ENCODE data around the gene NLGN2.

The NLGN2 gene

DNA sequence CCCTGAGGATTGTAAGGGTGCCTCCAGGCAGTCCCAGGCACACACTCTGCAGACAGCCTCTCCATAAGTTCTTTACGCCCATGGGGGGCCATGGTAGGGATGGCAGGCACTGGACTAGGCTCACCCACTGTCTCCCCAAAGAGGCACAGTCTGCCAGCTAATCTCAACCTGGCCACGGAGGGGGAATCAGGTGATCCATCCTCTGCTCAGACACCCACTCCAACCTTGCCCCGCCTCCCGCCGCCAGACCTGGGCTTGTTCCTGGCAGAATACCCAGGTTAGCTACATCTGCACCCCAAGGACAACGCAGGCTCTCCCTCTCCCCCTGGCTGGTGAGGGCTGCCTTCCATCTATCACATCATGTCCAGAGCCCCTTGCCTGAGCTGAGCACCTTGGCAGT, 1.2 kb downstream of the NLGN2 start:
- no peak for DNase-seq (ENCODE audit: low read depth)

DNA sequence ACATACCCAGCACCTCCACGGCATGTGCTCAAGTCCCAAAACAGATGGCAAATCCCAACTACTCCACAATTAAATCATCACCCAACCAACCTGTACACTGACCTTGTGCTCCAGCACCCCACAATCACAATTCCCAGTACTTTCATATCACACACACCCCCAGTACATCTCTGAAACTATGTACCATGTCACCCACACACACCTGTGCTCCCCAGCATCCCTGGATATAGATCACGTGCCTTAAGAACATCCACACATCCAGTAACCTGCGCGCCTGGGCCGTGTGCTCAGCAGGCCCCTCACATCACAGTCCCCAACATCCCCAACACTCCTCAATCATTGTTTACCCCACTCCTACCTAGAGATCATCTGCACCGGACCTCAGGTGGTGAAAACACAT, 2.1 kb downstream of the NLGN2 start:
- TF ChIP-seq, protein P1, sequence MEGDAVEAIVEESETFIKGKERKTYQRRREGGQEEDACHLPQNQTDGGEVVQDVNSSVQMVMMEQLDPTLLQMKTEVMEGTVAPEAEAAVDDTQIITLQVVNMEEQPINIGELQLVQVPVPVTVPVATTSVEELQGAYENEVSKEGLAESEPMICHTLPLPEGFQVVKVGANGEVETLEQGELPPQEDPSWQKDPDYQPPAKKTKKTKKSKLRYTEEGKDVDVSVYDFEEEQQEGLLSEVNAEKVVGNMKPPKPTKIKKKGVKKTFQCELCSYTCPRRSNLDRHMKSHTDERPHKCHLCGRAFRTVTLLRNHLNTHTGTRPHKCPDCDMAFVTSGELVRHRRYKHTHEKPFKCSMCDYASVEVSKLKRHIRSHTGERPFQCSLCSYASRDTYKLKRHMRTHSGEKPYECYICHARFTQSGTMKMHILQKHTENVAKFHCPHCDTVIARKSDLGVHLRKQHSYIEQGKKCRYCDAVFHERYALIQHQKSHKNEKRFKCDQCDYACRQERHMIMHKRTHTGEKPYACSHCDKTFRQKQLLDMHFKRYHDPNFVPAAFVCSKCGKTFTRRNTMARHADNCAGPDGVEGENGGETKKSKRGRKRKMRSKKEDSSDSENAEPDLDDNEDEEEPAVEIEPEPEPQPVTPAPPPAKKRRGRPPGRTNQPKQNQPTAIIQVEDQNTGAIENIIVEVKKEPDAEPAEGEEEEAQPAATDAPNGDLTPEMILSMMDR (IDR thresholded peaks at IDR 0.05; ENCODE audit: insufficient read depth, low read depth, low read length, missing control alignments) = no peak
- no peak for DNase-seq (ENCODE audit: low read depth)
- H3K4me3 ChIP-seq (ENCODE audit: low read depth, low read length) = no peak overlapping the region

More for the DNA sequence above, 1.2 kb downstream of the NLGN2 start:
- no peak overlapping the region for H3K4me3 ChIP-seq (ENCODE audit: low read depth, low read length)
- TF ChIP-seq, protein P1 (IDR thresholded peaks at IDR 0.05; ENCODE audit: insufficient read depth, low read depth, low read length, missing control alignments) = no peak

DNA sequence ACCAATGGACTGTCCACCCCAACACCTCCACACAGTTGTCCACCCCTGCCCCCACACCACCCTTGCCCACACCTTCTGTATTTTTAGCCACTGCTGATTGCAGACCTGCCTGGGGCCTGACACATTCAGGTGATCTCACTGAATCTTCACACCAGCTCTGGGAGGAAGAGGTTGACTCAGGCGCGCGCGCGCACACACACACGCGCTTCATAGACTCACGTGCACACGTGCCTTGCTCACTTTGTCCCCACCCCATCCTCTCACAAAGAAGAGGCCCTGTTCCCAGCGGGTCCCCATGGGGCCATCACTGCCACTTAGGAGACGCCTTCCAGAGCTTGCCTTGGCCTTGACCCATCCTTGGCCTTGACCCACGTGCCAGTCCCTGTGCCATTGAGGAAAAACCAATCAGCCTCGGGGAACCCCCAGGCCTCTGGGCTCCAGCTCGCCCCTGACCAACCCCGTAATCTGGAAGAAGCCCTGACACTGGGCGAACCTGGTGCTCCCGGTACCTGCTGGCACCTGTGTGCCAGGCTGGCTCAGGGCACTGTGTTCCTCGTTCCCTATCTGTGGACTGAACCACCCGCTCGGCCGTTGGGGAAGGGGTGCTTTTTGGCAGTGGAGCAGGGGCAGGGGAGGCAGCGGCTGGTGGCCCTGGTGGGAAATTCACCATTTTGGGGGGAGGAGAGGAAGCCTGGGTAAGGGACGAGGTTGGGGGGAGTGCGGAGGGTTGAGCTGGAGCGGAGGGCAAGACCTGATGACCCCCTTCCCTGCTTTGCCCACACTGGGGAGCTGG, 3.2 kb downstream of the NLGN2 start:
- DNase-seq (ENCODE audit: low read depth) = no peak
- TF ChIP-seq, protein P1 (IDR thresholded peaks at IDR 0.05; ENCODE audit: insufficient read depth, low read depth, low read length, missing control alignments) = no peak
- H3K4me3 ChIP-seq (ENCODE audit: low read depth, low read length) = no peak overlapping the region

DNA sequence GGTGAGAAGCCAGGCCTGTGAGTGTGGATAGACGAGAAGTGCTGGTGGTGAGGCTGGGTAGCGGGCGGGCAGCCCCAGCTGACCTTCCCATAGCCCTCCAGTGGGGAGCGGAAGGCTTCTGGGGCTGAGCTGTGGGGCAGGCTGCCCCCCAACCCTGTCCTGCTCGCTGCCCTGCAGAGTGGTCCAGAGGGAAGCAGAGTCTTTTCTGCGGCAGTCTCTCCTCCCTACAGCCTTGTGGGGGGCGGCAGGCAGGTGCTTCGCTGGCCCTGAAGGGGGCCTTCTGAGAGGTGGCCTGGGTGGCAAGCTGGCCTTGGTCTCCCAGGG, 3.7 kb downstream of the NLGN2 start:
- TF ChIP-seq, protein P1 (IDR thresholded peaks at IDR 0.05; ENCODE audit: insufficient read depth, low read depth, low read length, missing control alignments) = no peak
- DNase-seq (ENCODE audit: low read depth) = no peak
- no peak overlapping the region for H3K4me3 ChIP-seq (ENCODE audit: low read depth, low read length)

DNA sequence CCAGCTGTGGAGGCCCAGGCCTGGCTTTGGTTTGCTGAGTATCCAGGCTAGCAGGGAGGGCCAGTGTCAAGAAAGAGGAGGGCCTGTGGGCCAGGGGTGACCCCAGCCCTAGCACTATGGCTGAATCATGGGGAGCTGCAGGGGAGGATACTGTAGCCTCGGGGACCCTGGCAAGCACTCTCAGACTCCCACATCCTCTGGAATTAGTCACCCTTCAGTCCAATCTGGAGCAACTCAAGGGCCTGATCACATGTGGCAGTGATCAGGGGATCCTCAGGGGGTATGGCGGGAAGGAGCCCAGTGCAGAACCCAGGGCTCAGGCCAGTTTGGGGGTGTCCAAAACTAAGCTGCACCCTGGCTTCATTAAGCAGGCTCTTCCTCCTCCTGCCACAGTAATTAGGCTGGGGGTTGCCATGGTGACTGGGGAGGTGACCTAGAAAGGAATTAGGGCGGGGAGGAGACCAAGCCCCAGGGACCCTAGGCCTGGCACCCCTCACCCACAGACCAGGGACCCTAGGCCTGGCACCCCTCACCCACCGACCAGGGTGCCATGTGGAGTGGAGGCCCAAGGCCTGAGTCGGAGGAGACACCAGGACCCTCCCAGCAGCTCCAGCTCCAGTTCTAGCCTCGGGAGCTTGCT, 5.8 kb downstream of the NLGN2 start:
- DNase-seq (ENCODE audit: low read depth) = no peak
- TF ChIP-seq, protein P1 (IDR thresholded peaks at IDR 0.05; ENCODE audit: insufficient read depth, low read depth, low read length, missing control alignments) = no peak

DNA sequence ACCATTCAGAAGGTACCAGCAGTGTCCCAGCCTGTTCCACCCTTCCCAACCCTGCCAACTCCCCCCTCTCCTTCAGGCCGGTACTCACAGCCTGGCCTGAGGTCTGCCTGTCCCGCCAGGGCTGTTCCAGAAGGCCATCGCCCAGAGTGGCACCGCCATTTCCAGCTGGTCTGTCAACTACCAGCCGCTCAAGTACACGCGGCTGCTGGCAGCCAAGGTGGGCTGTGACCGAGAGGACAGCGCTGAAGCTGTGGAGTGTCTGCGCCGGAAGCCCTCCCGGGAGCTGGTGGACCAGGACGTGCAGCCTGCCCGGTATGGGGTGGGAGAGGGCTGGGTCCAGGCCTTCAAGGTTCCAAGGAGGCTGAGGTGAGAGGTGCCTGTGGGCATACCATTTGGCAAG, 7.2 kb downstream of the NLGN2 start:
- TF ChIP-seq, protein P1 (IDR thresholded peaks at IDR 0.05; ENCODE audit: insufficient read depth, low read depth, low read length, missing control alignments) = no peak
- H3K4me3 ChIP-seq (ENCODE audit: low read depth, low read length) = no peak overlapping the region
- no peak for DNase-seq (ENCODE audit: low read depth)

More for the DNA sequence above, 5.8 kb downstream of the NLGN2 start:
- H3K4me3 ChIP-seq (ENCODE audit: low read depth, low read length) = no peak overlapping the region
